LNCaP clone FGC (cell line): ENCODE data around the gene DNAH5.

Experiments
- DNase-seq: peaks from one replicate; pipeline ENCODE4 v3.0.0-alpha.2; 2011; ENCODE audit warnings: low read depth
- H3K4me3 ChIP-seq: 2 replicates; pipeline ENCODE4 v1.5.1; 2011; ENCODE audit warnings: mild to moderate bottlenecking, low read depth, low read length, control low read depth
- TF ChIP-seq, protein P1 (sequence below): IDR thresholded peaks from 2 replicates; pipeline ENCODE4 v1.5.1; 2012; ENCODE audit warnings: mild to moderate bottlenecking; ENCODE audit not compliant: control insufficient read depth, insufficient read depth; ENCODE audit errors: extremely low read depth

Gene DNAH5

GRCh38 chr5:13957032-13957645 lies 12.7 kb upstream of the DNAH5 start:
- DNase-seq = no peak
- TF ChIP-seq, protein P1, sequence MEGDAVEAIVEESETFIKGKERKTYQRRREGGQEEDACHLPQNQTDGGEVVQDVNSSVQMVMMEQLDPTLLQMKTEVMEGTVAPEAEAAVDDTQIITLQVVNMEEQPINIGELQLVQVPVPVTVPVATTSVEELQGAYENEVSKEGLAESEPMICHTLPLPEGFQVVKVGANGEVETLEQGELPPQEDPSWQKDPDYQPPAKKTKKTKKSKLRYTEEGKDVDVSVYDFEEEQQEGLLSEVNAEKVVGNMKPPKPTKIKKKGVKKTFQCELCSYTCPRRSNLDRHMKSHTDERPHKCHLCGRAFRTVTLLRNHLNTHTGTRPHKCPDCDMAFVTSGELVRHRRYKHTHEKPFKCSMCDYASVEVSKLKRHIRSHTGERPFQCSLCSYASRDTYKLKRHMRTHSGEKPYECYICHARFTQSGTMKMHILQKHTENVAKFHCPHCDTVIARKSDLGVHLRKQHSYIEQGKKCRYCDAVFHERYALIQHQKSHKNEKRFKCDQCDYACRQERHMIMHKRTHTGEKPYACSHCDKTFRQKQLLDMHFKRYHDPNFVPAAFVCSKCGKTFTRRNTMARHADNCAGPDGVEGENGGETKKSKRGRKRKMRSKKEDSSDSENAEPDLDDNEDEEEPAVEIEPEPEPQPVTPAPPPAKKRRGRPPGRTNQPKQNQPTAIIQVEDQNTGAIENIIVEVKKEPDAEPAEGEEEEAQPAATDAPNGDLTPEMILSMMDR = peak; percentile 89
- H3K4me3 ChIP-seq = no peak overlapping the region

- TF ChIP-seq, protein P1 = no peak
- DNase-seq = no peak
- H3K4me3 ChIP-seq = no peak overlapping the region
Measured at GRCh38 chr5:13956471-13956870, 12.0 kb upstream of the DNAH5 start.

- TF ChIP-seq, protein P1 = no peak
- no peak overlapping the region for H3K4me3 ChIP-seq
- DNase-seq = no peak
Measured at GRCh38 chr5:13955896-13956295, 11.4 kb upstream of the DNAH5 start.

GRCh38 chr5:13946111-13946510 lies 1.6 kb upstream of the DNAH5 start:
- TF ChIP-seq, protein P1 = no peak
- H3K4me3 ChIP-seq = no peak overlapping the region
- peak; percentile 90 for DNase-seq

DNA sequence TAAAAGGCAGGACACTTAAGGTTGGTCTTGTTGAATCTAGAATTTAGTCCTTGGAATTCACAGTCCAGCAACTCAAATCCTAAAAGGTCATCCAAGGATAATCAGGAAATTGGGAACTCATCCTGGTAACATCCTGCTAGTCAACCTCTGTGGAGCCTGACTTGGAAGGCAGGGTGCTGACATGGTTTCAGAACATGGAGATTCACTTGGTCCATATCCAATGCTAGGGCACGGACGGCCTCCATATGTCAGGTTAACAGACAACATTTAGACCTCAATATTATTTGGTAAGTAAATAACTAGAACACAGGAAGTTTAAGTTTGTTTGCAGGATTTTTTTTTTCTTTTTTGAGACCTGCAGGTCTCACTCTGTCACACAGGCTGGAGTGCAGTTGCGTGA lies 783 bp upstream of the DNAH5 start:
- peak; percentile 95 for DNase-seq
- TF ChIP-seq, protein P1 = no peak
- H3K4me3 ChIP-seq = no peak overlapping the region

DNA sequence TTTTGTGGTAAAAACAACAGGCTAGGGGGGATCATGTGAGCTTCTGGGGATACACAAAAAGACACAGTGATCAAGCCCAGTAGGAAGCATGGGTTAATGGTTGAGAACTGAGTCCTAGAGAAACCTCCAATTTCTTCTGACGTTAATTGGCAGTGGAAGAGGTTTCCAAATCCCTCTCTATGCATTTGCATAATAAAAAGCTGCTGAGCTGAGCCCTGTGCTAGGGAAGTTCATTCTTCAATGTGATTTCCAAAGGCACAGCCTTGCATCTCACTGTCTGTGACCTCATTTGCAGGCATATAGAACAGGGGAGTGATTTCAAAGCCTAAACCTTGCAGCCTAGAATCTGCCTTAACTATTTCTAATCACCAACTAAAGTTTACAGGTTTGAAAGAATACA lies 812 bp downstream of the DNAH5 start:
- H3K4me3 ChIP-seq = no peak overlapping the region
- no peak for DNase-seq
- TF ChIP-seq, protein P1 = no peak

GRCh38 chr5:13941468-13941867 lies 3.0 kb downstream of the DNAH5 start:
- H3K4me3 ChIP-seq = no peak overlapping the region
- TF ChIP-seq, protein P1 = no peak
- no peak for DNase-seq
